Stimulated activated CD4-positive, alpha-beta T cell treated with anti-CD3 and anti-CD28 coated beads, Interleukin-12 subunit alpha, Interleukin-12 subunit beta, amount 100 ng/mL, for 4 hours (primary cell): Measurements from ENCODE around the gene MAP3K5.
A peak's percentile ranks its signal among the peaks of the same experiment; 100 is the strongest.

Experiments used
- DNase-seq: peaks from one replicate; pipeline ENCODE4 v3.0.0-alpha.2; 2020

MAP3K5 gene

GRCh38 chr6:136526196-136526930 lies 265.9 kb downstream of the MAP3K5 start:
- peak; percentile 15 for DNase-seq

- no peak for DNase-seq
Measured at GRCh38 chr6:136525586-136526195, 266.6 kb downstream of the MAP3K5 start.

GRCh38 chr6:136524936-136525413 lies 267.3 kb downstream of the MAP3K5 start:
- no peak for DNase-seq

GRCh38 chr6:136524339-136524935 lies 267.8 kb downstream of the MAP3K5 start:
- no peak for DNase-seq

GRCh38 chr6:136523196-136523595 lies 269.1 kb downstream of the MAP3K5 start:
- no peak for DNase-seq

- no peak for DNase-seq
Measured at GRCh38 chr6:136522636-136523035, 269.6 kb downstream of the MAP3K5 start.

- no peak for DNase-seq
Measured at GRCh38 chr6:136521911-136522310, 270.4 kb downstream of the MAP3K5 start.

- no peak for DNase-seq
Measured at GRCh38 chr6:136521427-136521826, 270.9 kb downstream of the MAP3K5 start.

- DNase-seq = no peak
Measured at GRCh38 chr6:136520517-136520916, 271.8 kb downstream of the MAP3K5 start.

GRCh38 chr6:136517582-136517981 lies 274.7 kb downstream of the MAP3K5 start:
- no peak for DNase-seq

GRCh38 chr6:136517002-136517401 lies 275.3 kb downstream of the MAP3K5 start:
- DNase-seq = no peak

GRCh38 chr6:136514591-136514990 lies 277.7 kb downstream of the MAP3K5 start:
- DNase-seq = no peak

GRCh38 chr6:136511926-136512325 lies 280.4 kb downstream of the MAP3K5 start:
- DNase-seq = no peak

- no peak for DNase-seq
Measured at GRCh38 chr6:136511397-136511796, 280.9 kb downstream of the MAP3K5 start.

- no peak for DNase-seq
Measured at GRCh38 chr6:136510782-136511181, 281.5 kb downstream of the MAP3K5 start.

- DNase-seq = peak; percentile 10
Measured at GRCh38 chr6:136510299-136510698, 282.0 kb downstream of the MAP3K5 start.

GRCh38 chr6:136508725-136509392 lies 283.4 kb downstream of the MAP3K5 start:
- no peak for DNase-seq
